Nephron (organoid): ENCODE results near the gene MARK1.

Experiments
- H3K27ac Mint-ChIP-seq, 3 experiments: 2 replicates each; pipeline ENCODE4 v1.8.0; 2020; ENCODE audit warnings: mixed read lengths in 3 of 3, mild to moderate bottlenecking in 2 of 3, moderate library complexity in 1 of 3
- H3K27me3 Mint-ChIP-seq: 2 replicates; pipeline ENCODE4 v1.8.0; 2021; ENCODE audit warnings: low read depth, mild to moderate bottlenecking, moderate library complexity, mixed read lengths
- H3K36me3 Mint-ChIP-seq: 2 replicates; pipeline ENCODE4 v1.8.0; 2020; ENCODE audit warnings: low read depth, mixed read lengths
- H3K4me1 Mint-ChIP-seq: 2 replicates; pipeline ENCODE4 v1.8.0; 2020; ENCODE audit warnings: mixed read lengths
- H3K4me3 Mint-ChIP-seq, 3 experiments: 2 replicates each; pipeline ENCODE4 v1.8.0; 2020; ENCODE audit warnings: mild to moderate bottlenecking in 3 of 3, mixed read lengths in 3 of 3, moderate library complexity in 2 of 3
- H3K9me3 Mint-ChIP-seq: 2 replicates; pipeline ENCODE4 v1.8.0; 2020; ENCODE audit warnings: mixed read lengths
- TF ChIP-seq, protein P1 (sequence below), 3 experiments: fragments of 200-600 bp; sonication (generic); IDR thresholded peaks; one replicate each; pipeline ENCODE4 v1.5.0; 2021; ENCODE audit warnings: antibody characterized with exemption in 3 of 3; ENCODE audit not compliant: unreplicated experiment in 3 of 3

MARK1 gene

DNA sequence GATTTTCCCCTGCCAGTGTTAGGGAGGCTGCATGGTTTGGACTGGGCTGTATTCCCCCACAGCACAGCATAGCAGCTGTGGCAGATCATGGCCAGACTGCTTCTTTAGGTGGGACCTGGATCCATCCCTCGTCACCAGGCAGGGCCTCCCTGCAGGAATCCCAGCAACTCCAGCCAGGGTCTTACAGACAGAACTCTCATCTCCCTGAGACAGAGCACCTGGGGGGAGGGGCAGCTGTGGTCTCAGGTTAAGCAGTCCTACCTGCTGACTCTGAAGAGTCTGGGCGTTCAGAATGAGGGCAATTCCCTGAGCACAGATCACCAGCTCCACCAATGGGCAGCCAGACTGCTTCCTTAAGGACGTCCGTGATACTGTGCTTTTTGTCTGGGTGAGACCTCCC is 114.3 kb downstream of the MARK1 start:
- H3K36me3 Mint-ChIP-seq, result peaks cover 15% of the 10 kb centered on the region
- no peaks in the 10 kb centered on the region for H3K27me3 Mint-ChIP-seq

GRCh38 chr1:220652995-220653394 is 125.1 kb downstream of the MARK1 start:
- Mint-ChIP-seq H3K27me3 (no peaks in the 10 kb centered on the region), H3K4me1 (no peaks in the 10 kb centered on the region), H3K27ac (no peak overlapping the region), H3K36me3 (no peaks in the 10 kb centered on the region), H3K9me3 (no peaks in the 10 kb centered on the region), H3K4me3 (no peak overlapping the region)
- TF ChIP-seq, protein P1, sequence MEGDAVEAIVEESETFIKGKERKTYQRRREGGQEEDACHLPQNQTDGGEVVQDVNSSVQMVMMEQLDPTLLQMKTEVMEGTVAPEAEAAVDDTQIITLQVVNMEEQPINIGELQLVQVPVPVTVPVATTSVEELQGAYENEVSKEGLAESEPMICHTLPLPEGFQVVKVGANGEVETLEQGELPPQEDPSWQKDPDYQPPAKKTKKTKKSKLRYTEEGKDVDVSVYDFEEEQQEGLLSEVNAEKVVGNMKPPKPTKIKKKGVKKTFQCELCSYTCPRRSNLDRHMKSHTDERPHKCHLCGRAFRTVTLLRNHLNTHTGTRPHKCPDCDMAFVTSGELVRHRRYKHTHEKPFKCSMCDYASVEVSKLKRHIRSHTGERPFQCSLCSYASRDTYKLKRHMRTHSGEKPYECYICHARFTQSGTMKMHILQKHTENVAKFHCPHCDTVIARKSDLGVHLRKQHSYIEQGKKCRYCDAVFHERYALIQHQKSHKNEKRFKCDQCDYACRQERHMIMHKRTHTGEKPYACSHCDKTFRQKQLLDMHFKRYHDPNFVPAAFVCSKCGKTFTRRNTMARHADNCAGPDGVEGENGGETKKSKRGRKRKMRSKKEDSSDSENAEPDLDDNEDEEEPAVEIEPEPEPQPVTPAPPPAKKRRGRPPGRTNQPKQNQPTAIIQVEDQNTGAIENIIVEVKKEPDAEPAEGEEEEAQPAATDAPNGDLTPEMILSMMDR (IDR thresholded peaks at IDR 0.05; ENCODE audit: unreplicated experiment in 3 of 3), result no peak

More for the DNA sequence above, 114.3 kb downstream of the MARK1 start:
- Mint-ChIP-seq H3K9me3 (peaks cover 11% of the 10 kb centered on the region), H3K4me3 (no peak overlapping the region), H3K27ac (no peak overlapping the region), H3K4me1 (no peaks in the 10 kb centered on the region)
- TF ChIP-seq, protein P1 (IDR thresholded peaks at IDR 0.05; ENCODE audit: unreplicated experiment in 3 of 3), result no peak

- no peaks in the 10 kb centered on the region for H3K4me1 Mint-ChIP-seq
- H3K27me3 Mint-ChIP-seq, result no peaks in the 10 kb centered on the region
- no peaks in the 10 kb centered on the region for H3K36me3 Mint-ChIP-seq
- no peak overlapping the region for H3K27ac Mint-ChIP-seq
- H3K4me3 Mint-ChIP-seq, result no peak overlapping the region
- H3K9me3 Mint-ChIP-seq, result no peaks in the 10 kb centered on the region
- TF ChIP-seq, protein P1 (IDR thresholded peaks at IDR 0.05; ENCODE audit: unreplicated experiment in 3 of 3), result no peak
Measured at GRCh38 chr1:220655509-220655908, 127.6 kb downstream of the MARK1 start.

GRCh38 chr1:220655961-220656740 is 128.2 kb downstream of the MARK1 start:
- TF ChIP-seq, protein P1 (IDR thresholded peaks at IDR 0.05; ENCODE audit: unreplicated experiment in 3 of 3), result no peak
- no peaks in the 10 kb centered on the region for H3K9me3 Mint-ChIP-seq
- H3K27ac Mint-ChIP-seq, result no peak overlapping the region
- no peak overlapping the region for H3K4me3 Mint-ChIP-seq
- no peaks in the 10 kb centered on the region for H3K27me3 Mint-ChIP-seq
- H3K4me1 Mint-ChIP-seq, result no peaks in the 10 kb centered on the region
- no peaks in the 10 kb centered on the region for H3K36me3 Mint-ChIP-seq

- Mint-ChIP-seq H3K36me3 (peaks cover 3% of the 10 kb centered on the region), H3K4me1 (no peaks in the 10 kb centered on the region), H3K27me3 (no peaks in the 10 kb centered on the region), H3K4me3 (no peak overlapping the region), H3K9me3 (peaks cover 16% of the 10 kb centered on the region), H3K27ac (no peak overlapping the region)
- TF ChIP-seq, protein P1 (IDR thresholded peaks at IDR 0.05; ENCODE audit: unreplicated experiment in 3 of 3), result no peak
Measured at GRCh38 chr1:220666349-220666748, 138.4 kb downstream of the MARK1 start.

GRCh38 chr1:220669005-220669404 is 141.1 kb downstream of the MARK1 start:
- Mint-ChIP-seq H3K36me3 (no peaks in the 10 kb centered on the region), H3K9me3 (peaks cover 16% of the 10 kb centered on the region), H3K27ac (no peak overlapping the region), H3K4me1 (no peaks in the 10 kb centered on the region), H3K27me3 (no peaks in the 10 kb centered on the region), H3K4me3 (no peak overlapping the region)
- TF ChIP-seq, protein P1 (IDR thresholded peaks at IDR 0.05; ENCODE audit: unreplicated experiment in 3 of 3), result no peak
